OCI-LY7 (cell line): Measurements from ENCODE around the gene SCARB1.

Source experiments
- CTCF ChIP-seq: fragments of 200-600 bp; sonication (generic); conservative IDR thresholded peaks from 2 replicates; pipeline ENCODE4 v1.5.1; 2014; ENCODE audit warnings: mild to moderate bottlenecking, antibody characterized with exemption, low read length, moderate library complexity, mixed read lengths
- EZH2phosphoT487 ChIP-seq: fragments of 200-600 bp; sonication (generic); IDR thresholded peaks from 2 replicates; pipeline ENCODE4 v1.6.1; 2018; ENCODE audit warnings: low read depth, borderline replicate concordance, mild to moderate bottlenecking, mixed run types, antibody characterized with exemption, low read length, moderate library complexity, mixed read lengths

DNA sequence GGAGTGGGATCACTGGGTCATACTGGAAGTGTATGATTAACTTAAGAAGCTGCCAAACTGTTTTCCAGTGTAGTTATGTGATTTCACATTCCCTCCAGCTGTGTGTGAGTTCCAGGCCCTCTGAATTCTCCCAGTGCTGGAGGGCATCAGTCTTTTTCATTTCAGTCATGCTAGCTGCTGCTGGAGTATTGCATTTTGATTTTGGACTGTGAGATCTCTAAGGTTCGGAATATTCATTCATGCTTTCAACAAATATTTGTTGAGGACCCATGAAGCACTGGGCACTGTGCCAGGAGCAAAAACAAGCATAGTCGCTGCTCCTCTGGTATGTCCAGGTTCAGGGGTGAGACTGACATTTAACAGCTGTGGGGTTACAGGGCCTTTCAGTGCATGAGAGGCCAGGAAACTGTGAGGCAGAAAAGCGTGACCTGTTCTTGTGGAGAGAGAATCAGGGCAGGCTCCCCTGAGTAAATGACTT, 133.2 kb downstream of the SCARB1 start:
- TF ChIP-seq EZH2phosphoT487 (no peak), CTCF (no peak)
